ENCODE measurements around the gene PRKN.

GRCh38 chr6:162684961-162685360, 42.6 kb downstream of the PRKN start:
- TF ChIP-seq GATA2 (IDR thresholded peaks at IDR 0.05; ENCODE audit: low read depth, low read length), result no peak
- no peak for TF ChIP-seq GATA3 (IDR thresholded peaks at IDR 0.05; ENCODE audit: low read depth, low read length)
